ENCODE results near the gene BGN.

DNA sequence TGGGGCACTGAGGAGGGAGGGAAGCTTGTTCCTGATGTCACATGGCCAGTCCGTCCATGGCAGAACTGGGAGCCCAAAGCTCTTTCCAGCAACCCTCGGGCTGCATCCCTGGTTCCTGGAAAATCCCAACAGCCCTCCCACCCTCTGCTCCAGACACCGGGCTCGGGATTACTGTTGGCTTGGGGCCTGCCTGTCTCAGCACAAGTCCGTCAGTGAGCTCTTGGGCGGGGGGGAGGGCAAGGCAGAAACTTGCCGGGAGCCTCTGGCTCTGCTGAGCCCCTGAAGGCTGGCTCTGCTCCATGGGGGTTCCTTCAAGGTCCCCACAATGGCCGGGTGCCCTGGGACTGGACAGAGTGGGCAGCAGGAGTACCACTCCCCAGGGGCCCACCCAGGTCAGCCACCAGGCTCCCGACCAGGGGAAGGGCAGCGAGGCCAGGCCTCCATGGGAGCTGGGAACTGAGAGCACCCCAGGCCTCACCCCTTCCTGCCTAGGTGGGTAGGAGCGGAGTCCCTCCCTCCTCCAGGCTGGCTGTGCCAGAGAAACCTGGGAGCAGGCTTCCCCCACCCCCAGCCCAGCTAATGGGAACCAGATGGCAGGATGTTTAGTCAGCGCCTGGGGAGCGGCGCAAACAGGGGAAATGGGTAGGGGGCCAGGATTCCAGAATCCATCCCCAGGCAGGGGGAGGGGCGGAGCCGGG is 18.0 kb upstream of the BGN start:
- no peak for TF ChIP-seq EZH2 (IDR thresholded peaks at IDR 0.05; ENCODE audit: low read length, unreplicated experiment)
- TF ChIP-seq EZH2phosphoT487 (IDR thresholded peaks at IDR 0.05; ENCODE audit: borderline replicate concordance, low read length), result no peak
- TF ChIP-seq, protein P1, sequence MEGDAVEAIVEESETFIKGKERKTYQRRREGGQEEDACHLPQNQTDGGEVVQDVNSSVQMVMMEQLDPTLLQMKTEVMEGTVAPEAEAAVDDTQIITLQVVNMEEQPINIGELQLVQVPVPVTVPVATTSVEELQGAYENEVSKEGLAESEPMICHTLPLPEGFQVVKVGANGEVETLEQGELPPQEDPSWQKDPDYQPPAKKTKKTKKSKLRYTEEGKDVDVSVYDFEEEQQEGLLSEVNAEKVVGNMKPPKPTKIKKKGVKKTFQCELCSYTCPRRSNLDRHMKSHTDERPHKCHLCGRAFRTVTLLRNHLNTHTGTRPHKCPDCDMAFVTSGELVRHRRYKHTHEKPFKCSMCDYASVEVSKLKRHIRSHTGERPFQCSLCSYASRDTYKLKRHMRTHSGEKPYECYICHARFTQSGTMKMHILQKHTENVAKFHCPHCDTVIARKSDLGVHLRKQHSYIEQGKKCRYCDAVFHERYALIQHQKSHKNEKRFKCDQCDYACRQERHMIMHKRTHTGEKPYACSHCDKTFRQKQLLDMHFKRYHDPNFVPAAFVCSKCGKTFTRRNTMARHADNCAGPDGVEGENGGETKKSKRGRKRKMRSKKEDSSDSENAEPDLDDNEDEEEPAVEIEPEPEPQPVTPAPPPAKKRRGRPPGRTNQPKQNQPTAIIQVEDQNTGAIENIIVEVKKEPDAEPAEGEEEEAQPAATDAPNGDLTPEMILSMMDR (conservative IDR thresholded peaks at IDR 0.05; ENCODE audit: low read depth, low read length), result no peak
